ENCODE results near the gene WNT2.
"Not testable (repeated sequence)": the region's sequence is repeated elsewhere in the genome, so short reads cannot be mapped to it uniquely, and the experiment has no call there.

DNA sequence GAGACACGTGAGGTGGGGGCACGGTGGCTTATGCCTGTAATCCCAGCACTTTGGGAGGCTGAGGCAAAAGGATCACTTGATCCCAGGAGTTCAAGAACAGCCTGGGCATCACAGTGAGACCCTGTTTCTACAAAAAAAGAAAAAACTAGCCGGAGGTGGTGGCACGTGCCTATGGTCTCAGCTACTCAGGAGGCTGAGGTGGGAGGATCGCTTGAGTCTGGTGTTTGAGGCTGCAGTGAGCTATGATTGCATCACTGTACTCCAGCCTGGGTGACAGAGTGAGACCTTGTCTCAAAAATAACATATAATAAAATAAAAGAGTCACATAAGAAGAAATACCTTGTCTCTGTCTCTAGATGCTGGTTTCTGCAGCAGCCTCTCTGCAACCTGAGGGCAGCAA lies 22.4 kb downstream of the WNT2 start:
- TF ChIP-seq, protein P1, sequence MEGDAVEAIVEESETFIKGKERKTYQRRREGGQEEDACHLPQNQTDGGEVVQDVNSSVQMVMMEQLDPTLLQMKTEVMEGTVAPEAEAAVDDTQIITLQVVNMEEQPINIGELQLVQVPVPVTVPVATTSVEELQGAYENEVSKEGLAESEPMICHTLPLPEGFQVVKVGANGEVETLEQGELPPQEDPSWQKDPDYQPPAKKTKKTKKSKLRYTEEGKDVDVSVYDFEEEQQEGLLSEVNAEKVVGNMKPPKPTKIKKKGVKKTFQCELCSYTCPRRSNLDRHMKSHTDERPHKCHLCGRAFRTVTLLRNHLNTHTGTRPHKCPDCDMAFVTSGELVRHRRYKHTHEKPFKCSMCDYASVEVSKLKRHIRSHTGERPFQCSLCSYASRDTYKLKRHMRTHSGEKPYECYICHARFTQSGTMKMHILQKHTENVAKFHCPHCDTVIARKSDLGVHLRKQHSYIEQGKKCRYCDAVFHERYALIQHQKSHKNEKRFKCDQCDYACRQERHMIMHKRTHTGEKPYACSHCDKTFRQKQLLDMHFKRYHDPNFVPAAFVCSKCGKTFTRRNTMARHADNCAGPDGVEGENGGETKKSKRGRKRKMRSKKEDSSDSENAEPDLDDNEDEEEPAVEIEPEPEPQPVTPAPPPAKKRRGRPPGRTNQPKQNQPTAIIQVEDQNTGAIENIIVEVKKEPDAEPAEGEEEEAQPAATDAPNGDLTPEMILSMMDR (conservative IDR thresholded peaks at IDR 0.05 in 1 of 2, IDR thresholded peaks at IDR 0.05 in 1 of 2; ENCODE audit: extremely low read depth in 1 of 2, insufficient read depth in 1 of 2, low read depth in 1 of 2, low read length in 2 of 2): not testable (repeated sequence)
- not testable (repeated sequence) for TF ChIP-seq EZH2 (IDR thresholded peaks at IDR 0.05; ENCODE audit: borderline replicate concordance, low read length)
